CD4-positive, alpha-beta T cell treated with Interleukin-4 for 4 hours (primary cell): ENCODE data around the gene DNAH9.

Experiments used
- DNase-seq: peaks from one replicate; pipeline ENCODE4 v3.0.0-alpha.2; 2020

The DNAH9 gene, protein sequence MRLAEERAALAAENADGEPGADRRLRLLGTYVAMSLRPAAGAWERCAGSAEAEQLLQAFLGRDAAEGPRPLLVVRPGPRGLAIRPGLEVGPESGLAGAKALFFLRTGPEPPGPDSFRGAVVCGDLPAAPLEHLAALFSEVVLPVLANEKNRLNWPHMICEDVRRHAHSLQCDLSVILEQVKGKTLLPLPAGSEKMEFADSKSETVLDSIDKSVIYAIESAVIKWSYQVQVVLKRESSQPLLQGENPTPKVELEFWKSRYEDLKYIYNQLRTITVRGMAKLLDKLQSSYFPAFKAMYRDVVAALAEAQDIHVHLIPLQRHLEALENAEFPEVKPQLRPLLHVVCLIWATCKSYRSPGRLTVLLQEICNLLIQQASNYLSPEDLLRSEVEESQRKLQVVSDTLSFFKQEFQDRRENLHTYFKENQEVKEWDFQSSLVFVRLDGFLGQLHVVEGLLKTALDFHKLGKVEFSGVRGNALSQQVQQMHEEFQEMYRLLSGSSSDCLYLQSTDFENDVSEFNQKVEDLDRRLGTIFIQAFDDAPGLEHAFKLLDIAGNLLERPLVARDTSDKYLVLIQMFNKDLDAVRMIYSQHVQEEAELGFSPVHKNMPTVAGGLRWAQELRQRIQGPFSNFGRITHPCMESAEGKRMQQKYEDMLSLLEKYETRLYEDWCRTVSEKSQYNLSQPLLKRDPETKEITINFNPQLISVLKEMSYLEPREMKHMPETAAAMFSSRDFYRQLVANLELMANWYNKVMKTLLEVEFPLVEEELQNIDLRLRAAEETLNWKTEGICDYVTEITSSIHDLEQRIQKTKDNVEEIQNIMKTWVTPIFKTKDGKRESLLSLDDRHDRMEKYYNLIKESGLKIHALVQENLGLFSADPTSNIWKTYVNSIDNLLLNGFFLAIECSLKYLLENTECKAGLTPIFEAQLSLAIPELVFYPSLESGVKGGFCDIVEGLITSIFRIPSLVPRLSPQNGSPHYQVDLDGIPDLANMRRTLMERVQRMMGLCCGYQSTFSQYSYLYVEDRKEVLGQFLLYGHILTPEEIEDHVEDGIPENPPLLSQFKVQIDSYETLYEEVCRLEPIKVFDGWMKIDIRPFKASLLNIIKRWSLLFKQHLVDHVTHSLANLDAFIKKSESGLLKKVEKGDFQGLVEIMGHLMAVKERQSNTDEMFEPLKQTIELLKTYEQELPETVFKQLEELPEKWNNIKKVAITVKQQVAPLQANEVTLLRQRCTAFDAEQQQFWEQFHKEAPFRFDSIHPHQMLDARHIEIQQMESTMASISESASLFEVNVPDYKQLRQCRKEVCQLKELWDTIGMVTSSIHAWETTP (N-terminal part only)

DNA sequence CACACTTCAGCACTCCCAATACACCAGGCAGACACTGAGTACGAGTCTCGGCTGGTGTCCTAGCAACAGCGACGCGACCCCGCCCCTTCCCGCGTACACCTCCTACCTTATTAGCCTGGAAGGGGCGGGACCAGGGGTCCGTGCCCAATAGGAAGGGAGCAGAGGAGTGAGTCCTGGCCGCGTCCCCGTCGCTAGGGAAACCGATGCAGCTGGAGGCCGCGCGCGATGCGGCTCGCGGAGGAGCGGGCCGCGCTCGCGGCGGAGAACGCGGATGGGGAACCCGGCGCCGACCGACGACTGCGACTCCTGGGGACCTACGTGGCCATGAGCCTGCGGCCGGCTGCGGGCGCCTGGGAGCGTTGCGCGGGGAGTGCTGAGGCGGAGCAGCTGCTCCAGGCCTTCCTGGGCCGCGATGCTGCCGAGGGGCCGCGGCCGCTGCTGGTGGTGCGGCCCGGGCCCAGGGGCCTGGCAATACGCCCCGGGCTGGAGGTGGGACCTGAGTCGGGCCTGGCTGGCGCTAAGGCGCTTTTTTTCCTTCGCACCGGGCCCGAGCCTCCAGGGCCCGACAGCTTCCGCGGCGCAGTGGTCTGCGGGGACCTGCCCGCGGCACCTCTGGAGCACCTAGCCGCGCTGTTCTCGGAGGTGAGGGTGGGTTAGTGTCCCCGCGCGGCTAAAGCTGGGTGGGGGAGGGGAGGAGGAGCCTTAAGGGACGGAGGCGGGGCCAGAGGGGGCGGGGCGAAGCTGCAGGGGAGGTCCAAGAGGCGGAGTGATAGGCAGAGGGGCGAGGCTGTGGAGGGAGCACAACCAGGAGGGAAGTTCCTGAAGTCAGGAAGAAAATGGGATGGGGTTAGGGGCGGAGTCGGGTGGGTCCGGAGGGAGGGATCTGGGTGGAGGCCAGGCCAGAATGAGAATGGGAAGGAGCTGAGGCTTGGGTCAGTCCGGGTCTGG is at the start of gene DNAH9:
TSS of gene DNAH9 (plus strand) at position 197 of the 948 bp plus-strand sequence. CDS start at position 226, 29 bp downstream.
- DNase-seq = no peak

DNA sequence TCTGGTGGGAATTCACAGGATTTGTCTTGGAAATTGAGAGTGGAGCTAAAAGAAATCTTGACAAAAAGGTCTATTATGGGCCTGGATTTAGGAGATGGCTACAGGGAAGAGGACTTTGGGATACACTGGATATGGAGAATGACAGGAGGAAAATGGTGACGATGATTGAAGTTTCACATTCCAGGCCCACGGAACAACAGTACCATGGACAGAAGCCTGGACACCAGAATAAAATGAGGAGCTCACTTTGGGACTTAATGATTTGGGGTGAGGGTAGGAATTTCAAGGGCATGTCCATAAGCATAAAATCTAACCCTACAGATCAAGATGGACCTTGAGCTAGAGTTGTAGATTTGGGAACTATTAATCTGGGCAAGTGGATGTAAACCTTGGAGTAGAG is 47.8 kb upstream of the DNAH9 start:
- DNase-seq = no peak

DNA sequence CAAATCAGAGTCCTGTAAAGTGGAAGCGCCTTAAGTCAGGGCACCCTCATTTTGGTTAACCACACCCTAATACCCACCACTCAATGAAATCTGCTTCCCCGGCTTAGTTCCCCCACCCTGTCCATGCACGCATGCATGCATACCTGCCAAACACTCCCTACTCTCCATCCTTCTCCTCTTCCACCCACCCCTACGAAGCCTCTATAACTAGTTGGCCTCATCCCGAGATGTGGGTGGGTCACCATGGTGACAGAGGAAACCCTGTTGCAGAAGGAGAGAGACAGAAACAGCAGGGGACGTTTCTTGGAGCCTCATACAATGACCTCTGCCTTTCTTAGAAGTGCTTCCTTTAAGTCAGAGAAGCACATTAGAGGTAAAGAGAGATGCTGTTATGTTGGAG is 46.8 kb upstream of the DNAH9 start:
- DNase-seq = no peak

DNA sequence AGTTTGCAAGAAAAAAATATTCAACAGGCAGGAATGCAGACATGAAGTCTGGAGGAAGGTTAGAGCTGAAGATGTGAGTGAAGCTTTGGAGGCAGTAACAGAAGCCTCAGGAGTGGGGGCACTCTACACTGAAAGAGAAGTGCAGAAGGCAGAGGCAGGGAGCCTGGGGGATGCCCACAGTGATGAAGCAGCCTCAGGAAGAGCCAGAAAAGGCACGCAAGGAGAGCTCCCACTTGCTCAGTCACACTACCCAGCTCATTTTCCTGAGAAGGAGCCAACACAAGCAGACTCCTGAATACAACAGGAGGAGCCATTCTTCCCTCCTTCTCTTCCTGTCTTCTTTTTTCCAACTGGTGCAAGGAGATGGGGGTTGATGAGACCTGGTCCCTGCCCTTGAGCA is 45.1 kb upstream of the DNAH9 start:
- no peak for DNase-seq

DNA sequence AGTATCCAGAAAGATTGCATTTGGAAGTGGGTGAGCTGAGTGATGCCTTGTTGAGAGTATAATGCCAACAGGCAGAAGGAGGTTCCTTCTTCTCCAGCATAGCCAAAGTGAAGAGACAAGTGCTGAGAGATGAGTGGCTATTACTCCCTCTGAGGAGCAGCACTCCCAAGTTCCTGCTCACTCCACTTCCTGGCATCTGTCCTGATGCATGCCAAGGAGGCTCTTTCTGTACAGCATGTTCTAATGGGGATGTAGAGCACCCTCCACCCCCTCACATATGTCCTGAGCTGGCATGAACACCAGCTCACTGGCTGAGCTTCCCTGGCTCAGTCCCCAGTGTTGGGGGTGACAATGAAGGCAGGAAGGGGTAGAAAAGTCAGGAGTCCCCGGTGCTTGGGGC is 44.2 kb upstream of the DNAH9 start:
- no peak for DNase-seq

DNA sequence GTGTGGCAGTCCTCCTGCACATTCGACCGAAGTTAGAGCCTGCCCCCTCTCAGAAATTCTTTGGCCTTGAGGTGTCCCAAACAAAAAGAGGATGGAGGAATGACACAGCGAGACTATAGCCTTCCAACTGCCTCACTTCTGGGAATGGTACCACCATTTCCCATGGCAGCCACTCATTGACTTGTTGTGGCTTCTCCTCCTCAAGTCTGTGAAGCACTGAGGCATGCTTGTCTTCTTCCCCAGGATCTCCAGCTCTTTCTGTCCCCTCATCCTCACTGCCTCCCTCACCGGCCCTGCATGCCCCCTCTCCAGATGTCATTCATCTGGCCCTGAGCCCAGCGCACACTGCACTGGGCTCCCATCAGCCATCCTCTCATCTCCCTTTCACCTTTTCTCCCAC is 43.7 kb upstream of the DNAH9 start:
- DNase-seq = no peak

DNA sequence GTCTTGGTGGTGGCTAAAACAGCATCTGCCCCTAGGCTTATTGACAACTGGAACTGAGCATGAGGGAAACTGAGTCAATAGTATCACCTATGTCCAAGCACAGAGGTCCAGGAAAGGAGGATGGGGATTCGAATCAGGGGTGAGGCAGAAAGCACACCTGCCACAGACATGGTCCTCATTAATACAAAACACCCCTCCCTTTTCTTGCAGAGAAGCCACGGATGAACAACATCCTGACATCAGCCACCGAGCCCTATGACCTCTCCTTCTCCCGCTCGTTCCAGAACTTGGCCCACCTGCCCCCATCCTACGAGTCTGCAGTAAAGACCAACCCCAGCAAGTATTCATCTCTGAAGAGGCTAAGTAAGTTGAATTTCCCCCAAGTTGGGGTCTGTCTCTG is 42.7 kb upstream of the DNAH9 start:
- DNase-seq = no peak

DNA sequence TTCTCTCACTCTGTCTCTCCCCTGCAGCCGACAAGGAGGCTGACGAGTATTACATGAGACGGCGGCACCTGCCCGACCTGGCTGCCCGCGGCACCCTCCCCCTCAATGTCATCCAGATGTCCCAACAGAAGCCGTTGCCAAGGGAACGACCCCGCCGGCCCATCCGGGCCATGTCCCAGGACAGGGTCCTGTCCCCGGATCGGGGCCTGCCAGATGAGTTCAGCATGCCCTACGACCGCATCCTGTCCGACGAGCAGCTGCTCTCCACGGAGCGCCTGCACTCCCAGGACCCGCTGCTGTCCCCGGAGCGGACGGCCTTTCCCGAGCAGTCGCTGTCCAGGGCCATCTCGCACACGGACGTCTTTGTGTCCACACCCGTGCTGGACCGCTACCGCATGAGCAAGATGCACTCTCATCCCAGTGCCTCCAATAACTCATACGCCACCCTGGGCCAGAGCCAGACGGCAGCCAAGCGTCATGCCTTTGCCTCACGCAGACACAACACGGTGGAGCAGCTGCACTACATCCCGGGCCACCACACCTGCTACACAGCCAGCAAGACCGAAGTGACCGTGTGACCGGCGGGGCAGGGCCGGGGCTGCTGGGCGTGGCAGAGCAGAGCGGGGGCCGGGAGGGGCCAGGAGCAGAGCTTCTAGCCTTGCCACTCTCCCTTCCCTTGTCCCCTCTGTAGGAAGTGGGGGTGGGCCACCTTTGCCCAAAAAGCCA is 40.4 kb upstream of the DNAH9 start:
- no peak for DNase-seq

DNA sequence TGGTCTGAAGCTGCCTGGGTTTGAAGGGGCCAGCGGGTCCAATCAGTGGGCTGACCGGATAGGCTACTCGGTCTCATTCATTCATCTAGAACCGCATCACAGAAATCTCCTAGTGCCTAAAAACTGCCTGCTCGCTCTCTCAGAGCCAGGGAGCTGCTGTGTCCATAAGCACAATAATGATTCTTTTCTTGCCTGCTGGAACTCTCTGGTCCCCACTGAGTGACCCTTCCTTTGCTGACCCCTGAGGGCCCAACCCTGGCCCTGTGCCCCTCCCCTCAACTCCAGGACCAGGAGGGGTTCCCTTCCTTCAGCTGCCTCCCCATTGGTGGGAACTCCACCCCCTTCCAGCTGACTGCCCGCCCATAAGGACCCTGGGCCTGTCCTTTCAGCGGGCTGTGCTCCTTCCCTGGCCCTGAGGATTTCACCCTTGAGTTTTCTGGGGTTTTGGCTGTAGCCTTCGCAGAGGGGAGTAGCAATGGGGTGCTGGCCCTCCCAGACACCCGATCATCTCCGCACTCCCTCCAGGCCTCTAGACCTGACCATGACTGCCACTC is 39.5 kb upstream of the DNAH9 start:
- no peak for DNase-seq

DNA sequence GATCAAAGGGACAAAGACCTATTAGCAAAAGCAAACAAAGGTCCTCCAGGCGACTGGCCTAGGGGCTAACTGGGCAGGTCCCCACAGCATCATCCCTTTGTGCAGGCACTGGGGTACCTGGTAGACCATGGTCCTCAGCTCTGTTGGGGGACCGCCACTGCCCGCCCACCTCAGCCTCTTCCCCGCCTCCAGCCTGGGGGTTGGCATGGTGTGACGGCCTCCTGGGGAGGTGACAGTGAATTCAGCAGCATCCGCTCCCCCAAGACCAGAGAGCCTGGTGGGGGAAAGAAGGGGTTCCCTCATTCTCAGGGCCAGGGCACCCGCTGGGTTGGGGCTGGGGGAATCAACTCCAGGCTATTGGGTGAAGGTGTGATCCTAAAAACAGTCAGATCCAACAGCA is 38.7 kb upstream of the DNAH9 start:
- no peak for DNase-seq

DNA sequence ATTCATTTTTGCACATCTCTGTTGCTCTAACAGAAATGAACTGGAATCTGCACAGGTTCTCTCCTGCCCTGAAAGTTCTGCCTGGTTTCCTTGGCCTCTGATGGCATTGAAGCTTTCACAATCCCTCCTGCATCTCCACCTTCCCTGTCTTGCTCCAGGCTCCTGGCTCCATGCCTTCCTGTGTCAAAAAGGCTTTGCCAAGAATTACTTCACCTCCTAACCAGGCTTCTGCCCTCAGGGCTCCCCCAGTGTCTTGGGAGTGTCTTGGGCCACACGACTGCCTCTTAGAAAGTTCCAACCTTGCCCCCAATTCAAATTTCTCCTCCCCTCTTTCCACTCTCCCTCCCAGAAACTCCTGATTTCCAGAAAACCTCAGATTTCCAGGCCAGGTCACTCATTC is 37.0 kb upstream of the DNAH9 start:
- no peak for DNase-seq

DNA sequence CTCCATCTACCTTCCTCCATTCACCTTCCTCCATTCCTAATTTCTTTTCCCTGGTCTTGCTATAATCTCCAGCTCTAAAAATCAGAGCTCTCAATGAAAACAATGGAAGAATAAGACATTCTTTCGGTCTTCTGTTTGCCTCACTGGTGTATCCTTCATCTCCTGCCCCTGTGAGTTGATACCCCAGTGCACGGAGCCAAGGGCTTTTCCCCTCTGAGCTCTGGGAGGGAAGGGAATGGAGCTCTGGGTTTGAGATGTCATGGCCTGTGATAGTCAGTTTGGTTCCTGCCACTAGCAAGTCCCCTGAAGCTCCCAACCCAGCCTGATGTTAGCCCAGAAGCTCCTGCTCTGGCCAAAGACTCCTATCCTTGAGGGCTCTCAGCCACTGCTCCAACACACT is 36.6 kb upstream of the DNAH9 start:
- DNase-seq = no peak

DNA sequence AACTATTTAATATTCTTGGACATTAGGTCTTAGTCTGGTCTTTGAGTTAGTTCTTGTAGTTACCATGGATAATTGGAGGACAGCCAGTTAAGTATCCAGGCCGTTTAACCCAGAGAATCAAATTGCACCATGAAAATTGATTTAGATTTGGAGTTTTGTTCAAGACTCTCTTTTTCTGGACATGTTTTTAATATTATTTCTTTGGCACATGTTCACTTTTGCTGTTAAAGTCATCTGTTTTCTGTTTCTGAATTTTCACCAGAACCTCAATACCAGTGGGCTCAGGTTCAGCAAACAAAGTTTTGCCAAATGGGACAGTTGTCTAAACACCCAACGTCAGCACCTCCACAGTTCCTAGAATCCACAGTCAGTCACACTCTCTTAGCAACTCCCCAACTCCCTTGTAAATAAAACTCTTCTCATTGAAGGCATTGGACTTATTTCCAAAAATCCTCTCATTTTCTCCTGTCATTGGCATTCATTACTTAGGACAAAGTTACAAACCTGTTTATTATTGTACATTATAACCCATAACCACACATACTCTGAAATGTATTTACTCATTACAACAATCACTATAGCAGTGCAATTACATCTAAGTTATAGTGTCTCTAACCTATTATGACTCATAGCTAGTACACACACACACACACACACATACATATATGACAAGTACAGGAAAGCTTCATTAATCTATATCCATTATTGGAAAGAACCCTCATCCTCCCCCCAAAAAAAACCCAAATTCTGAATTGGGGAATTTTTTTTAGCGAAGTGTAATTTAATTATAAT is 33.5 kb upstream of the DNAH9 start:
- no peak for DNase-seq

DNA sequence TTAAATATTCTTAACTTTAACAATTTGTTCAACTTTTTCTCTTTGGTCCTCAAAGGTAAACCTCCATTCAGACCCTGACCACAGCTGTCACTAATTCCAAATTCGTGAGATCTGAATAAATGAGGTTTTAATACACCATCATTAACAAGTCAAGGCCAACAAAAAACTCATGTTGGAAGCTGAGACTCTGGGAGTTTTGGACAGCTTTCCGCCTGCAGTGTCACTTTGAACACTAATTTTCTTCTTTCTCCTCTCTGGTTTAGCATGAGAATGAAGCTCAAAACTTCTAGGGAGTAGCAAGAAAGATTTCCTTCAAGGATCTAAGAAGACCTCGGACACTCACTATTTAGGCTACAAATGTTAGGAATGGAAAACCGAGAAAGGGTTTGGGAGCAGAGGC is 32.7 kb upstream of the DNAH9 start:
- no peak for DNase-seq

DNA sequence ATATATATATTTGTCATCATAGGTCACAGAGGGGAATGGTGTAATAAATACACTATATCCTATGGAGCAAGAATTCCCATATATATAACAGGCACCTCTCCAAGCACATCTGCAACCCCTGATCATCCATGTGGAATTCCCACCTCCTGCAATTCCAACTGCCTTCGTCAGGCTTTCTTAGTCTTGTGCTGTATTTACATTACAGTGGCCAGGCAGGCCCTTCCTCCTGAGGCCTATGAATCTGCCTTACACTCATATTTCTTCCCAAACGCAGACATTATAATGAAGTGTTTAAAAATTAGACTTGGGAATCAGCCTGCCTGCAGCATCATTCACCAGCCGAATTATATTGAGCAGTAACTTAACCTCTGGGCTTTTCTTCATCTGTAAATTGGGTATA is 19.3 kb upstream of the DNAH9 start:
- DNase-seq = no peak

DNA sequence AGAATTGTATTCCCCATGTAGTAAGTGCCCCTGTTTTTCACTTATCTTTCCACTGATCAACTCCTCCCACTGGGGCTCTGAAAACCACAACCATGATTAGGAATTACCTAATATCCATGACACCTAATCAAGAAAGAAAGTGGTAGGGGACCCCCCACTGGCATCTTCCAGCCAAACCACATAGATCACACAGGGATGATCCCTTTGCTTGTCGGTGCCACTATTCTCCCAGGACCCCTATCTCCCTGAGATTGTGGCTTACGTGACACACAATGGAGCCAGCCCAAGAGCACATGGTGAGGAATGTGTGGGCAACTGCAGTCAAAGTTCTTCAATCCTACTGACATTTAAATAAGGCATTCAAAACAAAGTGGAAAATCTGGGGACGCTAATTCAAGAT is 17.6 kb upstream of the DNAH9 start:
- DNase-seq = no peak

DNA sequence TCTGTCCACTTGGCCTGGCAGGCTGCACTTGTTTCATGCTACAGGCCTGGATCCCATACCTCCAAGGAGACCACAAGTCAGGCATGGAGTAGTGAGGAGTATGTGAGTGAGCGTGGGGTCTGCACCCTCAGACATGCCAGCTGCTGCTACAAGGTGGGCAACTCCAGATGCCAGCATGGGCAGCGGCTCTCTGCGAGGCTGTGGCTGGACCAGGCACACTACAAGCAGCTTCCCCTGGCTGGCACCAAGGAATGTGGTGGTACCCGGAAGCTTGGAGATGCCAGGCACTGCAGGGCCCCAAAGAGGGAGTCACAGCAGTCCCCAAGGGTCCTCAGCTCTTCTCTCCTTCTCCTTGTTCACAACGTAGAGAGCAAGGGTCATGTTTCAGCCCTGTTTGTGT is 16.1 kb upstream of the DNAH9 start:
- no peak for DNase-seq

DNA sequence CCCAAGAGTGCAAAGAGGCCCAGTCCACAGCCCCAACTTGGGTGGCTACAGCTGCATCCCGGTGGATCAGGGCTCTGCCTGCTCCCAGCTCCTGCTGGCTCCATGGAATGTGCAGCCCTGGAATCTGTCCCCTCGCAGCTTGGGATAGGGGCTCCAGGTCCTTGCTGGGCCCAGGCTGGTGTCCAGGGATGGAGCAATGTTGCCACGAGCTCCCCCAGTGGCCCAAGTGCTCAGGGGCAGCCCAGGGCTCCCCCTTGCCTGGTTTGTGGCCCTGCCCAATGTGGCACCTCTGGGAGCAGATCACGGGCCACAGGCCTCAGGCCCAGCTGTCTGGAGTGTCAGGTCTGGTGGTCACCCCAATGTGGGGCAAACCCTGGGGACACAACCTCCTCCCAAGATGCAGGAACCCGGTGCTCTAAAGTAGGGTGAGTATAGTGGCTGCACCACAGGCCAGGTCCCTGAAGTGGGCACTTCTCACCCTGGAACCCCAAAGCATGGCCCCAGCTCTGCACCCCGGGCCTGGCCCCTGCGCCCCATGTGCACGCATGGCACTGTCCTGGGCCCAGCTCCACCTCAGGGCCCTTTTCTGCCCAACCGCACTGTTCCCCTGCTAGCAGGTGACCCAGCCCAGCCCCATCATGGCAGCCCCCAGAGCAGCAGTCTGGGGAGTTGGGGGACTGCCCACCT is 14.8 kb upstream of the DNAH9 start:
- no peak for DNase-seq

DNA sequence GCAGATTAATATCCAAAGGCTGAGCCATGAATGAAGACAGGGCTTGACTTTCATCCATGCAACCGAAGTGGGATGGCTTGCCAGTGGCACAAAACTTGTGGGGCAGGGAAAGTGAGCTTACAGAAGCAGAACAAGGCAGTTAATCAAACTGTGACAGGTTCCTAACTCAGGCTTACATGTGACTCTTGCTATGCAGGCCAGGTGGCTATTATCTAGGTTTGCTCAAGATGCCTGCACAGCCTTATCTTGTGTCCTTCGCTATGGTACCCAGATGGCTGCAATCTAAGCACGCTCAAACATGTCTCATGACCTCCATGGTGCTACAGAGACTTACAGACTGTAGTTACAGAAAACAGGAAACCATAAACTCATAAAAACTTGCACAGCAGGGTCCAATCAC is 8.6 kb upstream of the DNAH9 start:
- no peak for DNase-seq

DNA sequence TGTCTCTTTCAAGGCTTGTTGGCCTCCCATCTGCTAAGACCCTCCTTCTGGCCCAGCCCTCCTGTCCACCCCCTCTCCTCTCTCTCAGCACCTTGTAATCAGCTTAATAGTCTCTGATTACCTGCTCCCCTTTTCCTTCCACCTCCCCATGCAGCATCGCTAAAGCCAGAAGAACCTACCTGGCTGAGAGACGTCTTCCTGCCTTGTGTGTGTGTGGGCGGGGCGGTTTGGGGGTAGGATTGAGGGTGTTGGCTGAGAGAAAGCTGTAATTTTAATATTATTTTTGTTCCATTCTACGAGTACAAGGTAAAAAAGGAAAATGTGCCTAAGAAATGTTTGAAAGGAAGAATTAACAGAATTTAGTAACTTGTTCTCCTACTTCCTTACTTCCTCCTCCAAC is 3.4 kb downstream of the DNAH9 start:
- DNase-seq = no peak
